Lower leg skin (tissue), 4 donors: ENCODE data around the gene SHOX. TPM values are rescaled to one million over a fixed set of nuclear protein-coding genes. Genes with fewer than 3 reads are reported as not detected.

Source experiments
- DNase-seq, 2 donors: peaks; one replicate each; pipeline ENCODE4 v3.0.0-alpha.2; 2019; ENCODE audit warnings: low spot score in 2 of 2
- H3K4me3 ChIP-seq: fragments of 200-600 bp; sonication (generic); 2 replicates; pipeline ENCODE4 v1.5.1; 2017; ENCODE audit warnings: mild to moderate bottlenecking, low read depth; ENCODE audit not compliant: poor library complexity, severe bottlenecking
- POLR2A ChIP-seq, 2 donors: fragments of 450-650 bp; IDR thresholded peaks; one replicate each; pipeline ENCODE4 v1.6.1; 2016 to 2017; ENCODE audit warnings: antibody characterized with exemption in 2 of 2, mild to moderate bottlenecking in 1 of 2, moderate library complexity in 1 of 2
- WGBS, 2 donors: methylation state at CpG; one replicate each; pipeline ENCODE4 v1.1.5; 2018; 5-methylcytosine and 5-hydroxymethylcytosine counted together
- intact Hi-C: fragments of 100-400 bp; cut with DNase I; formaldehyde crosslinking; loops from one replicate; pipeline ENCODE4 v1.15.0; 2023; ENCODE audit warnings: low total_unique reads
- total RNA-seq, 4 donors: library from RNA; depleted of rRNA; stranded (reverse); fragments of >200 nt; gene quantifications; one replicate each; pipeline ENCODE4 v1.1.0, GENCODE V29; 2016
- TF ChIP-seq, protein P1 (sequence below), 3 donors: fragments of 450-650 bp; IDR thresholded peaks; one replicate each; pipeline ENCODE4 v1.5.1; 2016; ENCODE audit warnings: antibody characterized with exemption in 3 of 3, mild to moderate bottlenecking in 3 of 3, moderate library complexity in 2 of 3

SHOX gene
- total RNA-seq, 4 donors from 2014 or later = 0.54 to 2.4 TPM; not detected in 2

DNA sequence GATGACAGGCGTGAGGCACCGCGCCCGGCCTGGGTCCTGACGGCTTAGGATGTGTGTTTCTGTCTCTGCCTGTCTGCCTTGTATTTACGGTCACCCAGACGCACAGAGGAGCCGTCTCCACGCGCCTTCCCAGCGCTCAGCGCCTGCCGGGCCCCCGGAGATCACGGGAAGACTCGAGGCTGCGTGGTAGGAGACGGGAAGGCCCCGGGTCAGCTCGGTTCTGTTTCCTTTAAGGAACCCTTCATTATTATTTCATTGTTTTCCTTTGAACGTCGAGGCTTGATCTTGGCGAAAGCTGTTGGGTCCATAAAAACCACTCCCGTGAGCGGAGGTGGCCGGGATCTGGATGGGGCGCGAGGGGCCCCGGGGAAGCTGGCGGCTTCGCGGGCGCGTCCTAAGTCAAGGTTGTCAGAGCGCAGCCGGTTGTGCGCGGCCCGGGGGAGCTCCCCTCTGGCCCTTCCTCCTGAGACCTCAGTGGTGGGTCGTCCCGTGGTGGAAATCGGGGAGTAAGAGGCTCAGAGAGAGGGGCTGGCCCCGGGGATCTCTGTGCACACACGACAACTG, 1.3 kb downstream of the SHOX start:
- no peak overlapping the region for H3K4me3 ChIP-seq
- TF ChIP-seq, protein P1, sequence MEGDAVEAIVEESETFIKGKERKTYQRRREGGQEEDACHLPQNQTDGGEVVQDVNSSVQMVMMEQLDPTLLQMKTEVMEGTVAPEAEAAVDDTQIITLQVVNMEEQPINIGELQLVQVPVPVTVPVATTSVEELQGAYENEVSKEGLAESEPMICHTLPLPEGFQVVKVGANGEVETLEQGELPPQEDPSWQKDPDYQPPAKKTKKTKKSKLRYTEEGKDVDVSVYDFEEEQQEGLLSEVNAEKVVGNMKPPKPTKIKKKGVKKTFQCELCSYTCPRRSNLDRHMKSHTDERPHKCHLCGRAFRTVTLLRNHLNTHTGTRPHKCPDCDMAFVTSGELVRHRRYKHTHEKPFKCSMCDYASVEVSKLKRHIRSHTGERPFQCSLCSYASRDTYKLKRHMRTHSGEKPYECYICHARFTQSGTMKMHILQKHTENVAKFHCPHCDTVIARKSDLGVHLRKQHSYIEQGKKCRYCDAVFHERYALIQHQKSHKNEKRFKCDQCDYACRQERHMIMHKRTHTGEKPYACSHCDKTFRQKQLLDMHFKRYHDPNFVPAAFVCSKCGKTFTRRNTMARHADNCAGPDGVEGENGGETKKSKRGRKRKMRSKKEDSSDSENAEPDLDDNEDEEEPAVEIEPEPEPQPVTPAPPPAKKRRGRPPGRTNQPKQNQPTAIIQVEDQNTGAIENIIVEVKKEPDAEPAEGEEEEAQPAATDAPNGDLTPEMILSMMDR (IDR thresholded peaks at IDR 0.05) = no peak
- TF ChIP-seq POLR2A (IDR thresholded peaks at IDR 0.05) = no peak
- no peak for DNase-seq
- intact Hi-C loops = no loop called here
- 7 to 11% methylated on average over 42 to 44 of the region's 44 CpGs for WGBS, 2 donors

DNA sequence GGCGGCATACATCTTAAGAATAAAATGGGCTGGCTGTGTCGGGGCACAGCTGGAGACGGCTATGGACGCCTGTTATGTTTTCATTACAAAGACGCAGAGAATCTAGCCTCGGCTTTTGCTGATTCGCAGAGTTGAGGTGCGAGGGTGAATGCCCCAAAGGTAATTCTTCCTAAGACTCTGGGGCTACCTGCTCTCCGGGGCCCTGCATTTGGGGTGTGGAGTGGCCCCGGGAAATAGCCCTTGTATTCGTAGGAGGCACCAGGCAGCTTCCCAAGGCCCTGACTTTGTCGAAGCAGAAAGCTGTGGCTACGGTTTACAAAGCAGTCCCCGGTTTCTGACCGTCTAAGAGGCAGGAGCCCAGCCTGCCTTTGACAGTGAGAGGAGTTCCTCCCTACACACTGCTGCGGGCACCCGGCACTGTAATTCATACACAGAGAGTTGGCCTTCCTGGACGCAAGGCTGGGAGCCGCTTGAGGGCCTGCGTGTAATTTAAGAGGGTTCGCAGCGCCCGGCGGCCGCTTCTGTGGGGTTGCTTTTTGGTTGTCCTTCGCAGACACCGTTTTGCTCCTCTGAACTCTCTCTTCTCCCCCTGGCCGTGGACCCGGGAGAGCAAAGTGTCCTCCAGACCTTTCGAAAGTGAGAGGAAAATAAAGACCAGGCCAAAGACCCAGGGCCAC, 1.9 kb downstream of the SHOX start:
- WGBS, 2 donors = 13 to 18% methylated on average over 30 of the region's 30 CpGs
- intact Hi-C loops = no loop called here
- no peak for DNase-seq
- H3K4me3 ChIP-seq = no peak overlapping the region
- TF ChIP-seq POLR2A (IDR thresholded peaks at IDR 0.05) = no peak
- TF ChIP-seq, protein P1 (IDR thresholded peaks at IDR 0.05) = no peak

DNA sequence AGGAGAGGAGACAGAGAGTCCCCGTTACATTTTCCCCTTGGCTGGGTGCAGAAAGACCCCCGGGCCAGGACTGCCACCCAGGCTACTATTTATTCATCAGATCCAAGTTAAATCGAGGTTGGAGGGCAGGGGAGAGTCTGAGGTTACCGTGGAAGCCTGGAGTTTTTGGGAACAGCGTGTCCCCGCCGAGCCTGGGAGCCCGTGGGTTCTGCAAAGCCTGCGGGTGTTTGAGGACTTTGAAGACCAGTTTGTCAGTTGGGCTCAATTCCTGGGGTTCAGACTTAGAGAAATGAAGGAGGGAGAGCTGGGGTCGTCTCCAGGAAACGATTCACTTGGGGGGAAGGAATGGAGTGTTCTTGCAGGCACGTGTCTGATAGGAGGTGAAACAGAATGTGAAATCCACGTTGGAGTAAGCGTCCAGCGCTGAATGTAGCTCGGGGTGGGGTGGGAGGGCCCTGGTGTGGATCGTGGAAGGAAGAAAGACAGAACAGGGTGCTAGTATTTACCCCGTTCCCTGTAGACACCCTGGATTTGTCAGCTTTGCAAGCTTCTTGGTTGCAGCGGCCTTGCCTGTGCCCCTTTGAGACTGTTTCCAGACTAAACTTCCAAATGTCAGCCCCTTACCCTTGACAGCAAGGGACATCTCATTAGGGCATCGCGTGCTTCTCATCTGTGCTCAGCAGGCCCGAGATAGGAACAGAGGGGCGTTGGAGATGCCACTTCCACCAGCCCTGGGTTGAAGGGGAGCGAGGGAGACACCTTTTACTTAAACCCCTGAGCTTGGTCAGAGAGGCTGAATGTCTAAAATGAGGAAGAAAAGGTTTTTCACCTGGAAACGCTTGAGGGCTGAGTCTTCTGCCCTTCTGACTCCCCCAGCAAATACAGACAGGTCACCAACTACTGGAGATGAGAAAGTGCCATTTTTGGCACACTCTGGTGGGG, 2.7 kb downstream of the SHOX start:
- no peak for DNase-seq
- intact Hi-C loops = no loop called here
- H3K4me3 ChIP-seq = no peak overlapping the region
- no peak for TF ChIP-seq POLR2A (IDR thresholded peaks at IDR 0.05)
- TF ChIP-seq, protein P1 (IDR thresholded peaks at IDR 0.05) = no peak
- 20 to 30% methylated on average over 25 of the region's 25 CpGs for WGBS, 2 donors

DNA sequence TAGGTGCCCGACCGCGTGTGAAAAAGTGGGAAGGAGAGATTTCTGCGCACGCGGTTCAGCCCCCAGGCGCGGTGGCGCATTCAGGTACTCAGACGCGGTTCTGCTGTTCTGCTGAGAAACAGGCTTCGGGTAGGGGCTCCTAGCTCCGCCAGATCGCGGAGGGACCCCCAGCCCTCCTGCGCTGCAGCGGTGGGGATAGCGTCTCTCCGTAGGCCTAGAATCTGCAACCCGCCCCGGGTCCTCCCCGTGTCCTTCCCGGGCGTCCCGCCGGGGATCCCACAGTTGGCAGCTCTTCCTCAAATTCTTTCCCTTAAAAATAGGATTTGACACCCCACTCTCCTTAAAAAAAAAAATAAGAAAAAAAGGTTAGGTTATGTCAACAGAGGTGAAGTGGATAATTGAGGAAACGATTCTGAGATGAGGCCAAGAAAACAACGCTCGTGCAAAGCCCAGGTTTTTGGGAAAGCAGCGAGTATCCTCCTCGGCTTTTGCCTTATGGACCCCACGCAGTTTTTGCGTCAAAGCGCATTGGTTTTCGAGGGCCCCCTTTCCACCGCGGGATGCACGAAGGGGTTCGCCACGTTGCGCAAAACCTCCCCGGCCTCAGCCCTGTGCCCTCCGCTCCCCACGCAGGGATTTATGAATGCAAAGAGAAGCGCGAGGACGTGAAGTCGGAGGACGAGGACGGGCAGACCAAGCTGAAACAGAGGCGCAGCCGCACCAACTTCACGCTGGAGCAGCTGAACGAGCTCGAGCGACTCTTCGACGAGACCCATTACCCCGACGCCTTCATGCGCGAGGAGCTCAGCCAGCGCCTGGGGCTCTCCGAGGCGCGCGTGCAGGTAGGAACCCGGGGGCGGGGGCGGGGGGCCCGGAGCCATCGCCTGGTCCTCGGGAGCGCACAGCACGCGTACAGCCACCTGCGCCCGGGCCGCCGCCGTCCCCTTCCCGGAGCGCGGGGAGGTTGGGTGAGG, 3.7 kb downstream of the SHOX start:
- no peak for DNase-seq
- 20 to 28% methylated on average over 58 to 83 of the region's 84 CpGs for WGBS, 2 donors
- no peak overlapping the region for H3K4me3 ChIP-seq
- TF ChIP-seq, protein P1 (IDR thresholded peaks at IDR 0.05) = no peak
- no peak for TF ChIP-seq POLR2A (IDR thresholded peaks at IDR 0.05)
- intact Hi-C loops = no loop called here

DNA sequence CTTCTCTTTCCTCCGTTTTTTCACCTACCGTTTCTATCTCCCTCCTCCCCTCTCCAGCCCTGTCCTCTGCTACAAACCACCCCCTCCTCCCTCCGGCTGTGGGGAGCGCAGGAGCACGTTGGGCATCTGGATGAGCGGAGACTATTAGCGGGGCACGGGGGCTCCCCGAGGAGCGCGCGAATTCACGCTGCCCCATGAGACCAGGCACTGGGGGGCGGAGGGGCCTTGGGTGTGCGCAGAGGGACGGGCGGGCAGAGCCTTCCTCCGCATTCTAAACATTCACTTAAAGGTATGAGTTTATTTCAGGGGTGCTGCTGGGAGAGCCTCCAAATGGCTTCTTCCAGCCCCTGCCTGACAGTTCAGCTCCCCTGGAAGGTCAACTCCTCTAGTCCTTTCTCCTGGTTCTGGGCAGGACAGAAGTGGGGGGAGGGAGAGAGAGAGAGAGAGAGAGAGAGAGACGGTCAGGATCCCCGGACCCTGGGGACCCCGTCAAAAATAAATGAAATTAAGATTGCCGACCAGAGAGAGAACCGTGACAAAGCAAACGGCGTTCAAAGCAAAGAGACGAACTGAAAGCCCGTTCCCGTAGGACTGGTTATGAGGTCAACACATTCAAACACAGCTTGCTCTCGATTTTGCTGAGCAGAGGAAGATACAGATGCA, 5.0 kb downstream of the SHOX start:
- intact Hi-C loops = no loop called here
- H3K4me3 ChIP-seq = no peak overlapping the region
- WGBS, 2 donors = 27% methylated on average over 29 of the region's 29 CpGs
- DNase-seq = peak in 1 of 2 donors; percentile 53
- TF ChIP-seq POLR2A (IDR thresholded peaks at IDR 0.05) = no peak
- TF ChIP-seq, protein P1 (IDR thresholded peaks at IDR 0.05) = no peak
